ENCODE measurements around the gene NFAT5.

Gene NFAT5

DNA sequence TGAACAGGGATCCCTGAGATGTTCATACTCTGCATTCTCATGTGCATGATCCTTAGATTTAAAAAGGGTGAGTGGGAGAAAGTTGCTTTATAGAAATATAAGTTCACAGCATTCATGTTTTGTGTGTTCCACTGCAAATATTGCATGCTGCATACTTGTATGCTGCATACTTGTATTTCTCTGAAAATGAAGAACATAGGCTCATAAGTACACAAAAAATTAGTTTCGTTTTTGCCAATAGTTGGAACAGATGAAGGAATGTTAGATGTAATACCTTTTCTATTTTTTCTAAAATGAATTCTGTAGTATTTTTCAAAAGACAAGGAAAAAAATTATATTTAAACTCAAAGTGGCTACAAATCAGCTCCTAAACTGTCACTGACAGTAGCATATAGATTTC is 79.0 kb downstream of the NFAT5 start:
- DNase-seq (ENCODE audit: low read depth) = no peak
- TF ChIP-seq, protein P1, sequence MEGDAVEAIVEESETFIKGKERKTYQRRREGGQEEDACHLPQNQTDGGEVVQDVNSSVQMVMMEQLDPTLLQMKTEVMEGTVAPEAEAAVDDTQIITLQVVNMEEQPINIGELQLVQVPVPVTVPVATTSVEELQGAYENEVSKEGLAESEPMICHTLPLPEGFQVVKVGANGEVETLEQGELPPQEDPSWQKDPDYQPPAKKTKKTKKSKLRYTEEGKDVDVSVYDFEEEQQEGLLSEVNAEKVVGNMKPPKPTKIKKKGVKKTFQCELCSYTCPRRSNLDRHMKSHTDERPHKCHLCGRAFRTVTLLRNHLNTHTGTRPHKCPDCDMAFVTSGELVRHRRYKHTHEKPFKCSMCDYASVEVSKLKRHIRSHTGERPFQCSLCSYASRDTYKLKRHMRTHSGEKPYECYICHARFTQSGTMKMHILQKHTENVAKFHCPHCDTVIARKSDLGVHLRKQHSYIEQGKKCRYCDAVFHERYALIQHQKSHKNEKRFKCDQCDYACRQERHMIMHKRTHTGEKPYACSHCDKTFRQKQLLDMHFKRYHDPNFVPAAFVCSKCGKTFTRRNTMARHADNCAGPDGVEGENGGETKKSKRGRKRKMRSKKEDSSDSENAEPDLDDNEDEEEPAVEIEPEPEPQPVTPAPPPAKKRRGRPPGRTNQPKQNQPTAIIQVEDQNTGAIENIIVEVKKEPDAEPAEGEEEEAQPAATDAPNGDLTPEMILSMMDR (IDR thresholded peaks at IDR 0.05; ENCODE audit: low read depth, low read length, missing control alignments) = no peak
- H3K4me3 ChIP-seq (ENCODE audit: low read depth, low read length) = no peak overlapping the region

DNA sequence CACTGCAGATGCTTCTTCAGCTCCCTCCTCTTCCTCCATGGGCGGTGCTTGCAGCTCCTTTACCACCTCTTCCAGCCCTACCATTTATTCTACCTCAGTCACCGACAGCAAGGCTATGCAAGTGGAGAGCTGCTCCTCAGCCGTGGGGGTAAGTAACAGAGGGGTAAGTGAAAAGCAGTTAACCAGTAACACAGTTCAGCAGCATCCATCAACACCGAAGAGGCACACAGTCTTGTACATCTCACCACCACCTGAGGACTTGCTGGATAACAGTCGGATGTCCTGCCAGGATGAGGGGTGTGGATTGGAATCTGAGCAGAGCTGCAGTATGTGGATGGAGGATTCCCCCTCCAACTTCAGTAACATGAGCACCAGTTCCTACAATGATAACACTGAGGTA is 81.3 kb downstream of the NFAT5 start:
- TF ChIP-seq, protein P1 (IDR thresholded peaks at IDR 0.05; ENCODE audit: low read depth, low read length, missing control alignments) = no peak
- H3K4me3 ChIP-seq (ENCODE audit: low read depth, low read length) = no peak overlapping the region
- no peak for DNase-seq (ENCODE audit: low read depth)

DNA sequence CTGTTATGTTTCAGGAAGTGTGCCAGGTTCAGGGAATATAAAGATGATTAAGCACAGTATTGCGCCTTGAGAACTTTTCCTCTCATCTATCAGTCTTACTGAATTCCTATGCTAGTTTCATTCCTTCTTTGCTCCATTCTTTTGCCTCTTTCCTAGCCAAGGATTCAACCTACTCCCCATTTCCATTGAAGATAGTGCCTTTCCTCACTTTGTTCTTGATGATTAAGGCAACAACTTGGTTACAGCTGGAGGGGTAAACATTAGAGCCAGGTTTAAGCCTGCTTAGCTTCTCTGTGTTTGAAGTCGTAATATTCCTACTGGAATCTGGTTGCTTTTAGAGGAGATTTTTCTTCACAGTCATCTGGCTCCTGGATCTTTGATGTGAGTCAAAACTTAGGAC is 85.5 kb downstream of the NFAT5 start:
- TF ChIP-seq, protein P1 (IDR thresholded peaks at IDR 0.05; ENCODE audit: low read depth, low read length, missing control alignments) = no peak
- no peak for DNase-seq (ENCODE audit: low read depth)
- no peak overlapping the region for H3K4me3 ChIP-seq (ENCODE audit: low read depth, low read length)

DNA sequence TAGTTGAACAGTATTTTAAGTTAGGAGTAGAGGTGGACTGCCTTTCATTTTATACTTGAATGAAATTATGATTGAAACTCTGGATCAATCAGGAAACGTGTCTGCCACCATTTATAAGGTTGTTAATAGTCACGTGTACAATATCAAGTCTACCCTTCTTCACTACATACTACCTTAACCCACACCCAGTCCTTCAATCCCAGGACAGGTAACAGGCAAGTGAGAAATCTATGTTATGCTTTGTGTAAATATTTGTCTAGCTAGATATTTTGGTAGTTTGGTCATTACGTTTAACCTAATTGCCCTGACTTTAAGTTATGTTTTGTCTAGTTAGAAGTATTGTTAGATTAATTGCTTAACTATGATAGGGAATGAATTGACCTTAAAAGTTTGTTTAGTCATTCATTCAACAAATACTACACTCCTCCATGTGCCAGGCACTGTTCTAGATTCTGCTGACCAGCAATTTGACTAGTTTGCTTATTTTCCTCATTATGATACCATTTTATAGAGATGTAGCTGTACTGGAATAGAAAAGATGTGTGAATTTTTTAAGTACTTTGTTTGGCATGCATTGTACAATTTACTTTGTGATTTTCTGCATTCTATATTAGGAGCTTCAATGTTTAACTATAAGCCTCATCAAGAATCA is 88.6 kb downstream of the NFAT5 start:
- TF ChIP-seq, protein P1 (IDR thresholded peaks at IDR 0.05; ENCODE audit: low read depth, low read length, missing control alignments) = no peak
- DNase-seq (ENCODE audit: low read depth) = no peak
- H3K4me3 ChIP-seq (ENCODE audit: low read depth, low read length) = no peak overlapping the region

DNA sequence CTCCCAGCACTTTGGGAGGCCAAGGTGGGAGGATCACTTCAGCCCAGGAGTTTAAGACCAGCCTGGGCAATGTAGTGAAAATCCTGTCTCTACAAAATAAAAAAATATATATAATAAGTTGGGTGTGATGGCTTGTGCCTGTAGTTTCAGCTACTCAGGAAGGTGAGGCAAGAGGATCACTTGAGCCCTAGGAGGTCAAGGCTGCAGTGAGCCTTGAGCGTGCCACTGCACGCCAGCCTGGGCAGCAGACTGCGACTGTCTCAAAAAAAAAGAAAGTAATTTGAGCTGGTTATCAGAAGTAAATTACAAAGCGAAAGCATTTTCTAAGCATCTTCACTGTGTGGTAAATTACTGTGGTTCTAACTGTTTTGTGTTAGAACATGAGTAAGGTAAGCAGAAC is 94.4 kb downstream of the NFAT5 start:
- no peak overlapping the region for H3K4me3 ChIP-seq (ENCODE audit: low read depth, low read length)
- TF ChIP-seq, protein P1 (IDR thresholded peaks at IDR 0.05; ENCODE audit: low read depth, low read length, missing control alignments) = no peak
- DNase-seq (ENCODE audit: low read depth) = no peak

DNA sequence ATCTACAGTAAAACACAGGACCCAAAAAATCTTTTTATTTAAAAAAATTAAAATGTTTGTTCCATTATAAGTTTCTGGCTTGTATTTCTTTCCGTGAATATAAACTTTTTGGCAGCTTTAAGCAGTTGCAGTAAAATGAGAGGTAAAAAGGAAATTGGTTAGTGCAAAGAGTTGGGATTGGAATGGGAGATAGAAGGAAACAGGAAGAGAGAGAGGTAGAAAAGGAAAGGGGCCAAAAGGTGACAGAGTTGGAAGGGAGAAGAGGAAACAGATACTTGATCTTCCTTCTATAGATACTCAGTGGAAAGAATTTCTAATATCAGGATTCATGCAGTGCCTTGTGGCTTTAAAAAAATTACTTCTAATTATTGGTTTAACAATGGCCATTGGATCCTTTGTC is 97.1 kb downstream of the NFAT5 start:
- DNase-seq (ENCODE audit: low read depth) = no peak
- TF ChIP-seq, protein P1 (IDR thresholded peaks at IDR 0.05; ENCODE audit: low read depth, low read length, missing control alignments) = no peak
- H3K4me3 ChIP-seq (ENCODE audit: low read depth, low read length) = no peak overlapping the region

DNA sequence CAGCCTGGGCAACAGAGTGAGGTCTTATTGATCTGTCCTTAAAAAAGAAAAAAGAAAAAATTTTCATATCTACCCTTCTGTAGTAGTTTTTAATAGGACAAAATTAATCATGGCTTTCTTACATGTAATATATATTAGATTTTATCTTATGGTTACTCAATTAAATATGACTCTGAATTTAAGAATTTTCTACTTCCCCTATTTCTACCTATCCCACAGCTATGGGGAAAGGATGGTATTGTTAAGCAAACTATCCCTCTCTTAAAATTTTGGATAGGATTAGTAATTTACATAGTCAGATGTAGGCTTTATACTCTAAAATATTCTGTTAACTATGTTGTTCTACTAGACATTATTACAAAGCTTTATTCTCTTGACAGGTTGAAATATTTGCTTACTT is 98.1 kb downstream of the NFAT5 start:
- TF ChIP-seq, protein P1 (IDR thresholded peaks at IDR 0.05; ENCODE audit: low read depth, low read length, missing control alignments) = no peak
- DNase-seq (ENCODE audit: low read depth) = no peak
- H3K4me3 ChIP-seq (ENCODE audit: low read depth, low read length) = no peak overlapping the region

Data from GM12864 (cell line).